GM12878 (cell line): ENCODE measurements around the gene RER1. TPM values are rescaled to one million over a fixed set of nuclear protein-coding genes. Genes with fewer than 3 reads are reported as not detected.

Experiments
- ATAC-seq: fragments of 200-7000 bp; cut with Tn5 transposase; 3 replicates; pipeline ENCODE4 v1.9.1; 2020; ENCODE audit warnings: mild to moderate bottlenecking, moderate library complexity
- BruUV-seq: library from RNA; stranded (reverse); fragments of 400-500 nt; replicated peaks from 2 replicates; lab custom pipeline; 2021; lab: Mats Ljungman, UMichigan
- CTCF ChIA-PET: fragments of 300-600 bp; sonication (Branson Sonifier 250); formaldehyde crosslinking; extraction: SDS; loops from one replicate; lab custom pipeline; 2021; ENCODE audit warnings: inconsistent platforms; lab: Yijun Ruan, JAX
- POLR2A ChIA-PET: fragments of 350-600 bp; formaldehyde crosslinking; extraction: SDS; loops from one replicate; lab custom pipeline; 2021; ENCODE audit warnings: inconsistent platforms; lab: Charles Lee
- RAD21 ChIA-PET: fragments of 300-600 bp; sonication (Branson Sonifier 250); formaldehyde crosslinking; loops from one replicate; lab custom pipeline; 2023; ENCODE audit warnings: antibody characterized with exemption; ENCODE audit not compliant: unreplicated experiment; lab: Charles Lee
- SMC1A ChIA-PET: fragments of 300-600 bp; sonication (Branson Sonifier 250); formaldehyde crosslinking; loops from one replicate; lab custom pipeline; 2023; ENCODE audit not compliant: unreplicated experiment, uncharacterized antibody; lab: Charles Lee
- DNase-seq: peaks from one replicate; pipeline ENCODE4 v3.0.0-alpha.2; 2011; ENCODE audit warnings: low read depth, low spot score
- FAIRE-seq: peaks from 3 replicates; lab custom pipeline; 2011; peaks lifted over from hg19 to GRCh38; lab: Jason Lieb, UNC
- H2AFZ ChIP-seq: 2 replicates; pipeline ENCODE4 v1.6.0; 2011; ENCODE audit warnings: low read depth, low read length, control low read depth; ENCODE audit not compliant: control insufficient read depth
- H3K27ac ChIP-seq: 2 replicates; pipeline ENCODE4 v1.5.1; 2011; ENCODE audit warnings: control low read depth; ENCODE audit not compliant: control insufficient read depth, insufficient read depth
- H3K27me3 ChIP-seq, 2 experiments: replicated peaks in 1 of 2; 2 replicates each; pipeline versions ENCODE4 v1.6.0 to v1.6.1; 2011; ENCODE audit warnings: low read length in 1 of 2; ENCODE audit not compliant: control insufficient read depth in 2 of 2, insufficient read depth in 2 of 2
- H3K36me3 ChIP-seq, 2 experiments: 2 replicates each; pipeline ENCODE4 v1.5.1; 2011; ENCODE audit warnings: low read length in 1 of 2; ENCODE audit not compliant: control insufficient read depth in 2 of 2, insufficient read depth in 2 of 2
- H3K4me1 ChIP-seq: 2 replicates; pipeline ENCODE4 v1.6.1; 2011; ENCODE audit warnings: mild to moderate bottlenecking, low read length, moderate library complexity, mixed read lengths; ENCODE audit not compliant: control insufficient read depth, insufficient read depth
- H3K4me2 ChIP-seq: 2 replicates; pipeline ENCODE4 v1.6.0; 2011; ENCODE audit warnings: control low read depth; ENCODE audit not compliant: control insufficient read depth, insufficient read depth
- H3K4me3 ChIP-seq: fragments of 200-600 bp; sonication (generic); 2 replicates; pipeline ENCODE4 v1.5.1; 2016
- H3K79me2 ChIP-seq: 2 replicates; pipeline ENCODE4 v1.6.0; 2011; ENCODE audit warnings: low read length; ENCODE audit not compliant: control insufficient read depth, insufficient read depth
- H3K9ac ChIP-seq: 2 replicates; pipeline ENCODE4 v1.8.0; 2011; ENCODE audit warnings: low read length, control low read depth, mixed read lengths; ENCODE audit not compliant: control insufficient read depth, insufficient read depth
- H3K9me3 ChIP-seq: replicated peaks from 3 replicates; pipeline ENCODE4 v1.5.1; 2011; ENCODE audit warnings: mild to moderate bottlenecking, low read length; ENCODE audit not compliant: control insufficient read depth, insufficient read depth
- H4K20me1 ChIP-seq: 2 replicates; pipeline ENCODE4 v1.6.0; 2011; ENCODE audit not compliant: control insufficient read depth, insufficient read depth
- ATF3 ChIP-seq: IDR thresholded peaks from 2 replicates; pipeline ENCODE4 v1.6.1; 2011; ENCODE audit warnings: low read depth, mild to moderate bottlenecking, low read length, moderate library complexity, borderline replicate concordance; ENCODE audit errors: extremely low read depth
- BCL3 ChIP-seq: IDR thresholded peaks from 2 replicates; pipeline ENCODE4 v1.6.1; 2011; ENCODE audit warnings: borderline replicate concordance, low read depth, mild to moderate bottlenecking, moderate library complexity, low read length; ENCODE audit not compliant: insufficient read depth, poor library complexity, severe bottlenecking
- BHLHE40 ChIP-seq, 2 experiments: fragments of 450-650 bp in 1 of 2; IDR thresholded peaks; 2 replicates each; pipeline ENCODE4 v1.6.1; 2011 to 2017; ENCODE audit warnings: low read depth in 2 of 2, borderline replicate concordance in 1 of 2, improper control_type of control experiment in 1 of 2, low read length in 1 of 2, mild to moderate bottlenecking in 1 of 2
- CREM ChIP-seq: IDR thresholded peaks from 2 replicates; pipeline ENCODE4 v1.6.1; 2014; ENCODE audit warnings: antibody characterized with exemption, low read depth
- GATAD2B ChIP-seq: fragments of 450-650 bp; conservative IDR thresholded peaks from 2 replicates; pipeline ENCODE4 v1.6.1; 2017; ENCODE audit warnings: low read depth, mild to moderate bottlenecking, moderate library complexity
- IKZF2 ChIP-seq, 2 experiments: fragments of 450-650 bp; IDR thresholded peaks; 2 replicates each; pipeline ENCODE4 v1.6.1; 2017; ENCODE audit warnings: mild to moderate bottlenecking in 2 of 2, moderate library complexity in 2 of 2
- JUND ChIP-seq: IDR thresholded peaks from 2 replicates; pipeline ENCODE4 v1.6.1; 2012; ENCODE audit warnings: low read depth, mild to moderate bottlenecking, low read length, improper control_type of control experiment, moderate library complexity
- MXI1 ChIP-seq: fragments of 150-350 bp; IDR thresholded peaks from 2 replicates; pipeline ENCODE4 v1.6.1; 2011; ENCODE audit warnings: low read depth, mild to moderate bottlenecking, inconsistent platforms, low read length, improper control_type of control experiment
- RB1 ChIP-seq: fragments of 450-650 bp; formaldehyde crosslinking; IDR thresholded peaks from 2 replicates; pipeline ENCODE4 v1.6.1; 2017; ENCODE audit warnings: mild to moderate bottlenecking, borderline replicate concordance
- RFX5 ChIP-seq: IDR thresholded peaks from 2 replicates; pipeline ENCODE4 v1.6.1; 2011; ENCODE audit warnings: low read depth, low read length, improper control_type of control experiment
- SIN3A ChIP-seq: IDR thresholded peaks from 2 replicates; pipeline ENCODE4 v1.6.1; 2012; ENCODE audit warnings: low read depth, low read length, improper control_type of control experiment
- SUPT20H ChIP-seq: IDR thresholded peaks from 2 replicates; pipeline ENCODE4 v1.6.1; 2011; ENCODE audit warnings: low read depth, mild to moderate bottlenecking, low read length, moderate library complexity, borderline replicate concordance; ENCODE audit not compliant: control insufficient read depth
- USF1 ChIP-seq: IDR thresholded peaks from 2 replicates; pipeline ENCODE4 v1.6.1; 2011; ENCODE audit warnings: borderline replicate concordance, low read depth, mild to moderate bottlenecking, moderate library complexity, mixed read lengths, low read length; ENCODE audit not compliant: insufficient read depth; ENCODE audit errors: extremely low read length
- ZBTB33 ChIP-seq: fragments of 450-650 bp; IDR thresholded peaks from 2 replicates; pipeline ENCODE4 v1.6.1; 2017; ENCODE audit warnings: mild to moderate bottlenecking
- WGBS: methylation state at CpG from one replicate; pipeline ENCODE4 v1.1.6; 2016; ENCODE audit warnings: low lambda C conversion rate; ENCODE audit not compliant: insufficient replicate concordance, insufficient coverage; ENCODE audit errors: missing lambda C conversion rate; 5-methylcytosine and 5-hydroxymethylcytosine counted together
- in situ Hi-C: fragments of 300-500 bp; cut with MboI; formaldehyde crosslinking; loops from 9 replicates; pipeline ENCODE4 v1.14.3; 2018; ENCODE audit warnings: mixed read lengths
- intact Hi-C: fragments of 100-400 bp; cut with micrococcal nuclease; formaldehyde crosslinking; loops from one replicate; pipeline ENCODE4 v1.14.2; 2022; ENCODE audit not compliant: unreplicated experiment
- polyA plus RNA-seq, 11 experiments: library from polyadenylated mRNA; depleted of rRNA in 4 of 11; unstranded in 6 of 11; stranded (reverse) in 5 of 11; fragments of >200 nt; fragmentation: Nextera tagmentation in 4 of 11; fragmentation: Illumina TruSeq in 1 of 11; extraction: Ambion mirVana in 4 of 11; extraction: Trizol in 1 of 11; gene quantifications; 1 replicate in 1 of 11; 2 replicates in 10 of 11; pipeline versions ENCODE4 v1.2.1 to v1.2.3, GENCODE V29; 2011 to 2016; ENCODE audit warnings: inconsistent platforms in 2 of 11, missing spikeins in 2 of 11, low read depth in 1 of 11
- total RNA-seq, 4 experiments: library from RNA; depleted of rRNA in 3 of 4; stranded (reverse); fragments of >200 nt in 3 of 4; fragmentation: Illumina TruSeq in 1 of 4; extraction: Trizol in 1 of 4; gene quantifications; 2 replicates each; pipeline versions ENCODE4 v1.2.1 to v1.2.3, GENCODE V29; 2013 to 2021

Gene RER1
- total and polyA plus RNA-seq, 10 of the 15 experiments (the other 5 are each of a cell fraction or from before 2014, with no cell fraction given): 29.2 to 274 (median 136) TPM

GRCh38 chr1:2383576-2383975 lies 8.1 kb upstream of the RER1 start:
- Histone ChIP-seq H3K27me3 (no peaks in the 10 kb centered on the region), H3K4me1 (peaks cover 23% of the 10 kb centered on the region), H2AFZ (no peak overlapping the region), H3K4me3 (no peak overlapping the region), H3K9ac (no peak overlapping the region), H3K79me2 (peaks cover 6% of the 10 kb centered on the region; the same call in 1 of the 2 replicates), H4K20me1 (no peaks in the 10 kb centered on the region), H3K27ac (no peak overlapping the region), H3K36me3 (no peaks in the 10 kb centered on the region; a peak in 1 of 4 replicates), H3K4me2 (no peak overlapping the region), H3K9me3 (no peaks in the 10 kb centered on the region)
- no peak for FAIRE-seq
- CTCF ChIA-PET: interaction anchor here (0.6 to 2.4 kb wide), 2 partner anchors 189 to 243 kb away, joined by 3 to 14 read pairs; partner anchors contain the start of gene FAAP20
- POLR2A ChIA-PET: interaction anchor here (0.8 kb wide), 1 partner anchor 184 kb away, joined by 9 read pairs; no protein-coding TSS in a partner anchor
- SMC1A ChIA-PET: interaction anchor here (4.2 kb wide), 1 partner anchor 188 kb away, joined by 62 read pairs; the partner anchor contains the start of gene FAAP20
- TSS peak; percentile 15 for BruUV-seq
- no peak for ATAC-seq
- RAD21 ChIA-PET: interaction anchor here (1.3 kb wide), 1 partner anchor 189 kb away, joined by 3 read pairs; the partner anchor contains the start of gene FAAP20
- 82% methylated on average over 14 of the region's 14 CpGs for WGBS
- intact Hi-C loops (no loop called here), in situ Hi-C loops (no loop called here)
- TF ChIP-seq RFX5 (no peak), SUPT20H (no peak), SIN3A (no peak), IKZF2 (IDR thresholded peaks at IDR 0.05) (no peak), ZBTB33 (no peak), ATF3 (no peak), RB1 (no peak), BHLHE40 (IDR thresholded peaks at IDR 0.05; ENCODE audit: borderline replicate concordance in 1 of 2, low read depth in 2 of 2, low read length in 1 of 2) (no peak), GATAD2B (no peak), BCL3 (no peak), JUND (no peak), MXI1 (no peak), CREM (no peak), USF1 (no peak)
- DNase-seq: no peak
